ENCODE data around the gene TRMO.

GRCh38 chr9:97907046-97907445, 15.3 kb downstream of the TRMO start:
- TF ChIP-seq, protein P1, sequence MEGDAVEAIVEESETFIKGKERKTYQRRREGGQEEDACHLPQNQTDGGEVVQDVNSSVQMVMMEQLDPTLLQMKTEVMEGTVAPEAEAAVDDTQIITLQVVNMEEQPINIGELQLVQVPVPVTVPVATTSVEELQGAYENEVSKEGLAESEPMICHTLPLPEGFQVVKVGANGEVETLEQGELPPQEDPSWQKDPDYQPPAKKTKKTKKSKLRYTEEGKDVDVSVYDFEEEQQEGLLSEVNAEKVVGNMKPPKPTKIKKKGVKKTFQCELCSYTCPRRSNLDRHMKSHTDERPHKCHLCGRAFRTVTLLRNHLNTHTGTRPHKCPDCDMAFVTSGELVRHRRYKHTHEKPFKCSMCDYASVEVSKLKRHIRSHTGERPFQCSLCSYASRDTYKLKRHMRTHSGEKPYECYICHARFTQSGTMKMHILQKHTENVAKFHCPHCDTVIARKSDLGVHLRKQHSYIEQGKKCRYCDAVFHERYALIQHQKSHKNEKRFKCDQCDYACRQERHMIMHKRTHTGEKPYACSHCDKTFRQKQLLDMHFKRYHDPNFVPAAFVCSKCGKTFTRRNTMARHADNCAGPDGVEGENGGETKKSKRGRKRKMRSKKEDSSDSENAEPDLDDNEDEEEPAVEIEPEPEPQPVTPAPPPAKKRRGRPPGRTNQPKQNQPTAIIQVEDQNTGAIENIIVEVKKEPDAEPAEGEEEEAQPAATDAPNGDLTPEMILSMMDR (conservative IDR thresholded peaks at IDR 0.05 in 1 of 2, IDR thresholded peaks at IDR 0.05 in 1 of 2; ENCODE audit: extremely low read depth in 1 of 2, insufficient read depth in 1 of 2, low read depth in 1 of 2, low read length in 2 of 2) = no peak
- no peak for TF ChIP-seq EZH2 (IDR thresholded peaks at IDR 0.05; ENCODE audit: borderline replicate concordance, low read length)
